Measurements from ENCODE around the gene RASGRP2. TPM values are rescaled to one million over a fixed set of nuclear protein-coding genes. Genes with fewer than 3 reads are reported as not detected.
A peak's percentile ranks its signal among the peaks of the same experiment; 100 is the strongest.

RASGRP2 gene
- total RNA-seq, 1 donor from 2014 or later: not detected

DNA sequence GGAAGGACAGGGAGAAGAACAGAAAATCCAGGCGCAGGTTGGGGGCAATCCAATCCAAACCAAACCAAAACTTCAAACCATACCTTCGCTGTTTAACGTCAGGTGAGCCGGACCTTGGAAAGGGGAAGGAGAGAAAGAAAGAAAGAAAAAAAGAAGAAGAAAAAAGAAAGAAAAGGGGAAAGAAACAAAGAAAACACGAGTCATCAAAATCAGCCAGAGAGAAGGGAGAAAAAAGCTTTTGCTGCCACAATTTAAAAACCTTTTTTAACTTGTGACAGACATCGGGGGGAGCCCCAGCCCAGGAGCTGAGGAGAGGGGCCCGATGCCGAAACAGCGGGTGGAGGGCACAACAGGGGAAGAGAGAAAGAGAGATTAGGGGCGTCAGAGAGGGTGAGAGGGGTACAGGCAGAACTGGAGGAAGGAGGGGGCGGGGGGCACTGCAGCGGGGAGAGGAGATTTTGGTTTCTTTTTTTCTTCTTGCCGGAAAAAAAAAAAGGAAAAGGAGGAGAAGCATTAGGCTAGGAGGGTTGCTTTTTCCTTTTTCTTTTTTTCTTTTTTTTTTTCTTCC lies 51.1 kb downstream of the RASGRP2 start:
- Histone ChIP-seq H3K27me3 (ENCODE audit: control insufficient read depth, insufficient read depth, low read length) (peaks cover 24% of the 10 kb centered on the region), H3K36me3 (ENCODE audit: control insufficient read depth, insufficient read depth, low read length) (no peaks in the 10 kb centered on the region), H3K4me3 (ENCODE audit: low read depth, low read length) (no peak overlapping the region)
- TF ChIP-seq, protein P1, sequence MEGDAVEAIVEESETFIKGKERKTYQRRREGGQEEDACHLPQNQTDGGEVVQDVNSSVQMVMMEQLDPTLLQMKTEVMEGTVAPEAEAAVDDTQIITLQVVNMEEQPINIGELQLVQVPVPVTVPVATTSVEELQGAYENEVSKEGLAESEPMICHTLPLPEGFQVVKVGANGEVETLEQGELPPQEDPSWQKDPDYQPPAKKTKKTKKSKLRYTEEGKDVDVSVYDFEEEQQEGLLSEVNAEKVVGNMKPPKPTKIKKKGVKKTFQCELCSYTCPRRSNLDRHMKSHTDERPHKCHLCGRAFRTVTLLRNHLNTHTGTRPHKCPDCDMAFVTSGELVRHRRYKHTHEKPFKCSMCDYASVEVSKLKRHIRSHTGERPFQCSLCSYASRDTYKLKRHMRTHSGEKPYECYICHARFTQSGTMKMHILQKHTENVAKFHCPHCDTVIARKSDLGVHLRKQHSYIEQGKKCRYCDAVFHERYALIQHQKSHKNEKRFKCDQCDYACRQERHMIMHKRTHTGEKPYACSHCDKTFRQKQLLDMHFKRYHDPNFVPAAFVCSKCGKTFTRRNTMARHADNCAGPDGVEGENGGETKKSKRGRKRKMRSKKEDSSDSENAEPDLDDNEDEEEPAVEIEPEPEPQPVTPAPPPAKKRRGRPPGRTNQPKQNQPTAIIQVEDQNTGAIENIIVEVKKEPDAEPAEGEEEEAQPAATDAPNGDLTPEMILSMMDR (IDR thresholded peaks at IDR 0.05; ENCODE audit: insufficient read depth, low read length, severe bottlenecking): no peak
- DNase-seq (ENCODE audit: low read depth) (no peak), FAIRE-seq (no peak)

DNA sequence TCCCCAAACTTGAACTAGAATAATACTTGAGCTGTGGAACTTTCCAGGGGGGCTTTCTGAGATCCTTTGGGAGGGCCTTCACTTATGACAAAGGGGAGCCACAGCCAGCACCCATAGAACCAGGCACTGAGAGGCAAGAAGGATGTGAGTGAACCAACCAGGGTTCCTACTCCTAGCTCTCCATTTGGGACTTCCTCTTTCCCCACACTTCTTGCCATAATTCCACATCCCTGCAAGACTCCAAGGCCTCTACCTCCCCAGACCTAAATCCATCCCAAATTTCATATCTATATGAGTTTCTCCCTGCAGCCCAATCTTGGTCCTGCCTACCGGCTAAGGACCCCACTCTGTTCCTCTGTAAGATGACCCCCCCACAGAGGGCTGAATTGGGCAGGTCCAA lies 52.4 kb downstream of the RASGRP2 start:
- TF ChIP-seq, protein P1 (IDR thresholded peaks at IDR 0.05; ENCODE audit: insufficient read depth, low read length, severe bottlenecking): no peak
- Histone ChIP-seq H3K27me3 (ENCODE audit: control insufficient read depth, insufficient read depth, low read length) (peaks cover 22% of the 10 kb centered on the region), H3K4me3 (ENCODE audit: low read depth, low read length) (no peak overlapping the region), H3K36me3 (ENCODE audit: control insufficient read depth, insufficient read depth, low read length) (no peaks in the 10 kb centered on the region)
- no peak for DNase-seq (ENCODE audit: low read depth)
- no peak for FAIRE-seq

- DNase-seq (ENCODE audit: low read depth): no peak
- Histone ChIP-seq H3K27me3 (ENCODE audit: control insufficient read depth, insufficient read depth, low read length) (peaks cover 19% of the 10 kb centered on the region), H3K4me3 (ENCODE audit: low read depth, low read length) (no peak overlapping the region), H3K36me3 (ENCODE audit: control insufficient read depth, insufficient read depth, low read length) (no peaks in the 10 kb centered on the region)
- TF ChIP-seq, protein P1 (IDR thresholded peaks at IDR 0.05; ENCODE audit: insufficient read depth, low read length, severe bottlenecking): no peak
- FAIRE-seq: no peak
Measured at GRCh38 chr11:64690235-64690634, 53.7 kb downstream of the RASGRP2 start.

DNA sequence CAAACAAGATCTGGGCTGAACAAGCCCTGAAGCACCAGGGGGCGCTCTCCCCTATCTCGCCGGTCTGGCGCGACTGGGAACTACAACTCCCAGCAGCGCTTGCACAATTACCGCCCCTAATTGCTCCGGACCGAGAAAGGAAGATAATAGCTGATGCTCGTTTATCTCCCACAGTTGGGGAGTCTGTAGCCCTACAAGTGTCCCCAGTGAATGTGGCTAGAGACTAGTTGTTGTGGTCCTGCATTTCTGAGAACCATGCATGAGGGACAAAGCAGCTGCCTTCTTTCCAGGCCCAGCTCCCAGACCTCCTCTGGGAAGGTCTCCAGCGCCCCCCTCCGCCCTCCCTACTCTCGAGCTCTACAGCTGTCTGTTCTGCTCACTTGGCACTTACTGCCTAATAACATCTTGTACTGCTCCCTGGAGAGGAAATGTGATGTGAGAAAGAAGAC lies 55.4 kb downstream of the RASGRP2 start:
- Histone ChIP-seq H3K36me3 (ENCODE audit: control insufficient read depth, insufficient read depth, low read length) (no peaks in the 10 kb centered on the region), H3K27me3 (ENCODE audit: control insufficient read depth, insufficient read depth, low read length) (peaks cover 11% of the 10 kb centered on the region), H3K4me3 (ENCODE audit: low read depth, low read length) (no peak overlapping the region)
- TF ChIP-seq, protein P1 (IDR thresholded peaks at IDR 0.05; ENCODE audit: insufficient read depth, low read length, severe bottlenecking): peak; percentile 95
- DNase-seq (ENCODE audit: low read depth) (peak; percentile 62), FAIRE-seq (no peak)

DNA sequence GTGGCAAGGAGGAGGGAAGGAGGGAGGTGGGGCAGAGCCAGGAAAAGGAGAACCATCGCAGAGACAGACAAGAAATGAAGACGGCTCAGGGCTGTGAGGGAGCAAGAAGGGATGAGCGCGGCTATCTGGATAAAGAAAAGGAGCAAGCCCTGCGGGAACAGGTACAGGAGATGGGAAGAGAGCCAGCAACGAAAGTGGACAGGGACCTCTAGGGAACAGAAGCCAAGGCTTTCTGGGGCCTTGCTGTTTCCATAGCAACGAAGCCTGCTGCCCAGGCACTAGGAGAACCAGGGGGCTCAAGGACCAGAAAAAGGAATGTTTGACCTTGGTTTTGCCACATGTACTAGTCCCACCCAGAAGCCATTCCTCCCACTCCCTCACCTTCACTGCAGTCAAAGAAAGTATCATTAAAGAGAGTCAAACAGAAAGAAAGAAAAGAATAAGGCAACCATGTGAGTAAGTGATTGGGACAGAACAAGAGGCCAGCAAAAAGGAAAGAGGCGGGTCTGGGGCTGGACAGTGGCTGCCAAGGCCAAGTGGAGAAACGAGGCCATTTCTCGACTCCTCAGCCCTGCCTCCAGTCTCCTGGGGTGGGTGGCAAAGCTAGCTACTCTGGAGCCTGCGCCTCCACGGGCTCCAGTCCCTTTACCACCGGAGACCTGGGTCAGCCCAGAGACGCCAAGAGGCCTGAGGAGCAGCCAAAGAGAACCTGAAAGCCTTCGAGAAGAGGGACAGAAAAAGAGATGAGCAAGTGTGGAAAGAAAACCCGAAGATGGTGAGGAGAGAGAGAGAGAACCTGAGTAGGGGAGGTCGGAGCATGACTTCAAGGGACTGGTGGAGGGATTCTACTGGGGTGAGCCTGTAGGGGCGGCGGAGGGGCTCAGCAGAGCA lies 56.1 kb downstream of the RASGRP2 start:
- H3K36me3 ChIP-seq (ENCODE audit: control insufficient read depth, insufficient read depth, low read length): no peaks in the 10 kb centered on the region
- no peak overlapping the region for H3K4me3 ChIP-seq (ENCODE audit: low read depth, low read length)
- H3K27me3 ChIP-seq (ENCODE audit: control insufficient read depth, insufficient read depth, low read length): peaks cover 10% of the 10 kb centered on the region
- FAIRE-seq (no peak), DNase-seq (ENCODE audit: low read depth) (no peak)
- TF ChIP-seq, protein P1 (IDR thresholded peaks at IDR 0.05; ENCODE audit: insufficient read depth, low read length, severe bottlenecking): no peak
